A549 (cell line): ENCODE results near the gene EIF4G3. TPM values are rescaled to one million over a fixed set of nuclear protein-coding genes. Genes with fewer than 3 reads are reported as not detected.
A peak's percentile ranks its signal among the peaks of the same experiment; 100 is the strongest.

Source experiments
- ATAC-seq, 2 experiments: fragments of 200-7000 bp in 1 of 2; fragments of >200 bp in 1 of 2; cut with Nextera tagmentation in 1 of 2; cut with Tn5 transposase in 1 of 2; 3 replicates each; pipeline versions ENCODE4 v1.8.0 to v1.9.1; 2018 to 2020; ENCODE audit warnings: mild to moderate bottlenecking in 1 of 2, moderate library complexity in 1 of 2
- CTCF ChIA-PET: fragments of 300-600 bp; sonication (Branson Sonifier 250); formaldehyde crosslinking; extraction: SDS; loops from one replicate; lab custom pipeline; 2021; ENCODE audit warnings: antibody characterized with exemption, inconsistent platforms; lab: Yijun Ruan, JAX
- POLR2A ChIA-PET: fragments of 350-600 bp; formaldehyde crosslinking; extraction: SDS; loops from one replicate; lab custom pipeline; 2021; ENCODE audit warnings: antibody characterized with exemption, inconsistent platforms; lab: Yijun Ruan, JAX
- DNase-seq, 2 experiments: peaks; one replicate each; pipeline versions ENCODE4 v3.0.0 to v3.0.0-alpha.2; 2011 to 2016; ENCODE audit warnings: low read depth in 1 of 2, low spot score in 1 of 2
- FAIRE-seq: peaks from 2 replicates; lab custom pipeline; 2011; peaks lifted over from hg19 to GRCh38; lab: Jason Lieb, UNC
- H3K27ac ChIP-seq, 2 experiments: fragments of >200 bp; sonication (Bioruptor Twin); formaldehyde crosslinking; 3 replicates each; pipeline ENCODE4 v1.5.1; 2016 to 2017
- H3K4me1 ChIP-seq: fragments of >200 bp; sonication (Bioruptor Twin); formaldehyde crosslinking; 3 replicates; pipeline ENCODE4 v1.6.1; 2016
- H3K4me2 ChIP-seq: fragments of >200 bp; sonication (Bioruptor Twin); formaldehyde crosslinking; 3 replicates; pipeline ENCODE4 v1.6.1; 2016
- H3K4me3 ChIP-seq: fragments of >200 bp; sonication (Bioruptor Twin); formaldehyde crosslinking; 3 replicates; pipeline ENCODE4 v1.5.1; 2016
- H3K9me3 ChIP-seq: fragments of >200 bp; sonication (Bioruptor Twin); formaldehyde crosslinking; 3 replicates; pipeline ENCODE4 v1.6.1; 2016
- BHLHE40 ChIP-seq: IDR thresholded peaks from 2 replicates; pipeline ENCODE4 v1.6.1; 2012; ENCODE audit warnings: low read depth, low read length, inconsistent platforms
- CBX2 ChIP-seq: fragments of 200-600 bp; sonication (generic); IDR thresholded peaks from 2 replicates; pipeline ENCODE4 v1.6.1; 2016; ENCODE audit warnings: low read depth, mild to moderate bottlenecking, borderline replicate concordance
- CBX8 ChIP-seq: fragments of 200-600 bp; sonication (generic); IDR thresholded peaks from 2 replicates; pipeline ENCODE4 v1.6.1; 2016
- CHD2 ChIP-seq: fragments of 150-350 bp; IDR thresholded peaks from 2 replicates; pipeline ENCODE4 v1.6.1; 2014; ENCODE audit warnings: low read length; ENCODE audit not compliant: partially characterized antibody
- FOSB ChIP-seq: fragments of 250-450 bp; sonication (Bioruptor Pico); IDR thresholded peaks from 2 replicates; pipeline ENCODE4 v1.5.0; 2020; ENCODE audit warnings: mild to moderate bottlenecking, moderate library complexity
- GATA3 ChIP-seq: IDR thresholded peaks from 2 replicates; pipeline ENCODE4 v1.6.1; 2012; ENCODE audit warnings: borderline replicate concordance
- HOXA7 ChIP-seq: fragments of 250-450 bp; sonication (Bioruptor Pico); IDR thresholded peaks from 2 replicates; pipeline ENCODE4 v1.5.0; 2020; ENCODE audit warnings: mild to moderate bottlenecking, moderate library complexity
- HOXB13 ChIP-seq: fragments of 250-450 bp; sonication (Bioruptor Pico); IDR thresholded peaks from 2 replicates; pipeline ENCODE4 v1.5.0; 2020; ENCODE audit warnings: low read depth, mild to moderate bottlenecking, moderate library complexity
- HOXB5 ChIP-seq: fragments of 250-450 bp; sonication (Bioruptor Pico); IDR thresholded peaks from 2 replicates; pipeline ENCODE4 v1.5.0; 2020; ENCODE audit warnings: mild to moderate bottlenecking, moderate library complexity
- KDM1A ChIP-seq: fragments of 200-600 bp; sonication (generic); IDR thresholded peaks from 2 replicates; pipeline ENCODE4 v1.6.1; 2016; ENCODE audit warnings: low read depth, mild to moderate bottlenecking
- MAFK ChIP-seq: fragments of 450-650 bp; IDR thresholded peaks from 2 replicates; pipeline ENCODE4 v1.6.1; 2014; ENCODE audit not compliant: partially characterized antibody
- MAZ ChIP-seq: fragments of 150-350 bp; IDR thresholded peaks from 2 replicates; pipeline ENCODE4 v1.6.1; 2014; ENCODE audit warnings: antibody characterized with exemption, low read depth, low read length, borderline replicate concordance
- NPAS2 ChIP-seq: fragments of 250-450 bp; sonication (Bioruptor Pico); IDR thresholded peaks from 2 replicates; pipeline ENCODE4 v1.8.0; 2022; ENCODE audit warnings: mild to moderate bottlenecking, moderate library complexity, borderline replicate concordance
- NR3C1 ChIP-seq: fragments of >200 bp; sonication (Bioruptor Twin); formaldehyde crosslinking; IDR thresholded peaks from 3 replicates; pipeline ENCODE4 v1.6.1; 2017
- PHF8 ChIP-seq: fragments of 200-600 bp; sonication (generic); IDR thresholded peaks from 2 replicates; pipeline ENCODE4 v1.6.1; 2016; ENCODE audit warnings: low read depth, mild to moderate bottlenecking, antibody characterized with exemption, moderate library complexity, borderline replicate concordance
- RARB ChIP-seq: fragments of 250-450 bp; sonication (Bioruptor Pico); IDR thresholded peaks from 2 replicates; pipeline ENCODE4 v1.8.0; 2021; ENCODE audit warnings: mild to moderate bottlenecking, moderate library complexity
- RCOR1 ChIP-seq: fragments of 150-350 bp; IDR thresholded peaks from 2 replicates; pipeline ENCODE4 v1.6.1; 2014; ENCODE audit warnings: antibody characterized with exemption, low read length, low read depth
- SMC3 ChIP-seq: fragments of >200 bp; sonication (Bioruptor Twin); formaldehyde crosslinking; IDR thresholded peaks from 3 replicates; pipeline ENCODE4 v1.6.1; 2018; ENCODE audit warnings: inconsistent platforms
- TFCP2L1 ChIP-seq: fragments of 250-450 bp; sonication (Bioruptor Pico); IDR thresholded peaks from 2 replicates; pipeline ENCODE4 v1.5.0; 2021; ENCODE audit warnings: mild to moderate bottlenecking
- WGBS: methylation state at CpG from one replicate; pipeline ENCODE4 v1.1.6; 2017; ENCODE audit errors: missing lambda C conversion rate; 5-methylcytosine and 5-hydroxymethylcytosine counted together
- polyA plus RNA-seq, 4 experiments: library from polyadenylated mRNA; depleted of rRNA in 3 of 4; stranded (reverse); fragments of >200 nt; fragmentation: RNase III in 1 of 4; extraction: RNeasy Plus Mini Kit Qiagen cat#74134 plus additional on column Dnase treatment in 1 of 4; gene quantifications; 2 replicates in 3 of 4; 3 replicates in 1 of 4; pipeline ENCODE4 v1.2.3, GENCODE V29; 2011 to 2017
- TF ChIP-seq, protein P1 (sequence below): fragments of 150-350 bp; IDR thresholded peaks from 2 replicates; pipeline ENCODE4 v1.6.1; 2014; ENCODE audit warnings: low read depth, mild to moderate bottlenecking, low read length
- TF ChIP-seq, protein P2 (sequence below): fragments of 200-600 bp; sonication (generic); IDR thresholded peaks from 2 replicates; pipeline ENCODE4 v1.6.1; 2016; ENCODE audit warnings: antibody characterized with exemption, mild to moderate bottlenecking, moderate library complexity
- TF ChIP-seq, protein P3 (sequence below): IDR thresholded peaks from 2 replicates; pipeline ENCODE4 v1.6.1; 2012
- TF ChIP-seq, protein P4 (sequence below): fragments of >200 bp; sonication (Bioruptor Twin); formaldehyde crosslinking; IDR thresholded peaks from 2 replicates; pipeline ENCODE4 v1.6.1; 2016
- TF ChIP-seq, protein P5 (sequence below): fragments of >200 bp; sonication (Bioruptor Twin); formaldehyde crosslinking; IDR thresholded peaks from 3 replicates; pipeline ENCODE4 v1.6.1; 2016

Gene EIF4G3
- polyA plus RNA-seq, 2 of the 4 experiments (the other 2 are of a cell fraction): 25.0 to 51.3 TPM

DNA sequence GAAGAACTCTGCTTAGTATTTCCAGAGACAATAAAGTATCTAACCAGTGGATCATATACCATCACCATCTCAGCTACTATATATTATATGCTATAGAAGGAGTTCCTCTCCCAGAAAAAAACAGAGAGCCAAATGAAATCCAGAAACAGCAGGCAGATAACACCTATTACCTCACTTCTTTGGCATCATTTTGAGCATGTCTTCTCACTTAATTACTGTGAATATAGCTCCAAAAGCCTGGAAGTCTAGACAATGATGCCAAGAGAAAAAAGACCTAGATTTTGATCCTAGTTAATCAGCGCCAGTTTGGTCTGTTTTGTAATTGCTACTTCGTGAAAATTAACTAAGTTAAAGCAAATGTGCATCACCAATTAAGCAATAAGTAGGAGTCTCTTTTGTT, 131.3 kb downstream of the EIF4G3 start:
- Histone ChIP-seq H3K4me3 (no peak overlapping the region), H3K4me2 (no peak overlapping the region), H3K27ac (no peak overlapping the region), H3K4me1 (0 out of 3 replicates have a peak, but pooled peaks cover 6% of the 10 kb centered on the region), H3K9me3 (no peaks in the 10 kb centered on the region)
- ATAC-seq: no peak
- no peak for FAIRE-seq
- ChIA-PET CTCF (no interaction called here), POLR2A (interaction anchor here (1.1 kb wide), 1 partner anchor 10 kb away, joined by 3 read pairs; no protein-coding TSS in a partner anchor)
- DNase-seq: no peak
- 84% methylated on average over 2 of the region's 2 CpGs for WGBS
- TF ChIP-seq CBX8: no peak
- TF ChIP-seq FOSB: no peak
- TF ChIP-seq, protein P1, sequence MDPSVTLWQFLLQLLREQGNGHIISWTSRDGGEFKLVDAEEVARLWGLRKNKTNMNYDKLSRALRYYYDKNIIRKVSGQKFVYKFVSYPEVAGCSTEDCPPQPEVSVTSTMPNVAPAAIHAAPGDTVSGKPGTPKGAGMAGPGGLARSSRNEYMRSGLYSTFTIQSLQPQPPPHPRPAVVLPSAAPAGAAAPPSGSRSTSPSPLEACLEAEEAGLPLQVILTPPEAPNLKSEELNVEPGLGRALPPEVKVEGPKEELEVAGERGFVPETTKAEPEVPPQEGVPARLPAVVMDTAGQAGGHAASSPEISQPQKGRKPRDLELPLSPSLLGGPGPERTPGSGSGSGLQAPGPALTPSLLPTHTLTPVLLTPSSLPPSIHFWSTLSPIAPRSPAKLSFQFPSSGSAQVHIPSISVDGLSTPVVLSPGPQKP: no peak
- TF ChIP-seq GATA3: no peak
- TF ChIP-seq PHF8: no peak
- no peak for TF ChIP-seq NPAS2
- TF ChIP-seq, protein P2, sequence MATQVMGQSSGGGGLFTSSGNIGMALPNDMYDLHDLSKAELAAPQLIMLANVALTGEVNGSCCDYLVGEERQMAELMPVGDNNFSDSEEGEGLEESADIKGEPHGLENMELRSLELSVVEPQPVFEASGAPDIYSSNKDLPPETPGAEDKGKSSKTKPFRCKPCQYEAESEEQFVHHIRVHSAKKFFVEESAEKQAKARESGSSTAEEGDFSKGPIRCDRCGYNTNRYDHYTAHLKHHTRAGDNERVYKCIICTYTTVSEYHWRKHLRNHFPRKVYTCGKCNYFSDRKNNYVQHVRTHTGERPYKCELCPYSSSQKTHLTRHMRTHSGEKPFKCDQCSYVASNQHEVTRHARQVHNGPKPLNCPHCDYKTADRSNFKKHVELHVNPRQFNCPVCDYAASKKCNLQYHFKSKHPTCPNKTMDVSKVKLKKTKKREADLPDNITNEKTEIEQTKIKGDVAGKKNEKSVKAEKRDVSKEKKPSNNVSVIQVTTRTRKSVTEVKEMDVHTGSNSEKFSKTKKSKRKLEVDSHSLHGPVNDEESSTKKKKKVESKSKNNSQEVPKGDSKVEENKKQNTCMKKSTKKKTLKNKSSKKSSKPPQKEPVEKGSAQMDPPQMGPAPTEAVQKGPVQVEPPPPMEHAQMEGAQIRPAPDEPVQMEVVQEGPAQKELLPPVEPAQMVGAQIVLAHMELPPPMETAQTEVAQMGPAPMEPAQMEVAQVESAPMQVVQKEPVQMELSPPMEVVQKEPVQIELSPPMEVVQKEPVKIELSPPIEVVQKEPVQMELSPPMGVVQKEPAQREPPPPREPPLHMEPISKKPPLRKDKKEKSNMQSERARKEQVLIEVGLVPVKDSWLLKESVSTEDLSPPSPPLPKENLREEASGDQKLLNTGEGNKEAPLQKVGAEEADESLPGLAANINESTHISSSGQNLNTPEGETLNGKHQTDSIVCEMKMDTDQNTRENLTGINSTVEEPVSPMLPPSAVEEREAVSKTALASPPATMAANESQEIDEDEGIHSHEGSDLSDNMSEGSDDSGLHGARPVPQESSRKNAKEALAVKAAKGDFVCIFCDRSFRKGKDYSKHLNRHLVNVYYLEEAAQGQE: no peak
- no peak for TF ChIP-seq RARB
- TF ChIP-seq SMC3: no peak
- TF ChIP-seq, protein P3, sequence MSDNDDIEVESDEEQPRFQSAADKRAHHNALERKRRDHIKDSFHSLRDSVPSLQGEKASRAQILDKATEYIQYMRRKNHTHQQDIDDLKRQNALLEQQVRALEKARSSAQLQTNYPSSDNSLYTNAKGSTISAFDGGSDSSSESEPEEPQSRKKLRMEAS: no peak
- TF ChIP-seq, protein P4, sequence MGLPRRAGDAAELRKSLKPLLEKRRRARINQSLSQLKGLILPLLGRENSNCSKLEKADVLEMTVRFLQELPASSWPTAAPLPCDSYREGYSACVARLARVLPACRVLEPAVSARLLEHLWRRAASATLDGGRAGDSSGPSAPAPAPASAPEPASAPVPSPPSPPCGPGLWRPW: no peak
- no peak for TF ChIP-seq CHD2
- no peak for TF ChIP-seq CBX2
- TF ChIP-seq RCOR1: no peak
- no peak for TF ChIP-seq TFCP2L1 (CRISPR knock-in tag)
- no peak for TF ChIP-seq BHLHE40
- TF ChIP-seq HOXB13: no peak
- TF ChIP-seq HOXB5 (CRISPR knock-in tag): no peak
- no peak for TF ChIP-seq HOXA7 (CRISPR knock-in tag)

DNA sequence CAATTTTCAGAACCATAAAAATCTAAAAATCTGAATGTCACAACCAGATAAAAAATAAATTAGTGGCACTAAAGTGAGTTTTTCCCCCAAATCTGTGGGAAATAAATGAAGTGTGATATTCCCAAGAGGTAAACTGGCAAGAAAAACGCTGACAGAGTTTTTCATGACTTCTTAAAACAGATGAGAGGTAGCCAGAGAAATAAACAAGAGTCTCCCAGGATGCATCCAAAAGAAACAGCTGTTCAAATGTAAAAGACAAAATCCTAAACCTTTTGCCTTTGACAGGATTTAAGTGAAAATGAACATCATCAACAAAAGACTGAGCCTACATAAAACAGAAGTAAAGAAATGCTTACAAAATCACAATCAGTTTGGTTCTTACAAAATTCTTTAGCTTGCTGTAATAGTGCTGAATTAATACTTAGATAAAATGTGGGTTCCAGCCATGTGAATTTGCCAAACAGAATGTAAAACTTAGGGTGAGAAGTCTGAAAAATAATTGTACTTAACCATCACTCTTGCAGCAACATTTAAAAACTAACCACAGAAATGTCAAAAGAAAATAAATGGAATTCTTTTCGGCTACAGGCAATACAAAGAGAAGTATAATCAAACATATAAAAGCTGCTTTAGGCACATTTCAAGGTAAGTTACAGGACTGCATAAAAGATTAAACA, 133.6 kb downstream of the EIF4G3 start:
- FAIRE-seq (no peak), DNase-seq (no peak), ATAC-seq (no peak)
- POLR2A ChIA-PET: no interaction called here
- H3K27ac ChIP-seq: no peak overlapping the region
- CTCF ChIA-PET: no interaction called here
- TF ChIP-seq MAZ (no peak), MAFK (peak; percentile 20), NR3C1 (no peak), KDM1A (no peak)
- TF ChIP-seq, protein P5, sequence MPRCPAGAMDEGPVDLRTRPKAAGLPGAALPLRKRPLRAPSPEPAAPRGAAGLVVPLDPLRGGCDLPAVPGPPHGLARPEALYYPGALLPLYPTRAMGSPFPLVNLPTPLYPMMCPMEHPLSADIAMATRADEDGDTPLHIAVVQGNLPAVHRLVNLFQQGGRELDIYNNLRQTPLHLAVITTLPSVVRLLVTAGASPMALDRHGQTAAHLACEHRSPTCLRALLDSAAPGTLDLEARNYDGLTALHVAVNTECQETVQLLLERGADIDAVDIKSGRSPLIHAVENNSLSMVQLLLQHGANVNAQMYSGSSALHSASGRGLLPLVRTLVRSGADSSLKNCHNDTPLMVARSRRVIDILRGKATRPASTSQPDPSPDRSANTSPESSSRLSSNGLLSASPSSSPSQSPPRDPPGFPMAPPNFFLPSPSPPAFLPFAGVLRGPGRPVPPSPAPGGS: no peak
- no peak overlapping the region for H3K4me2 ChIP-seq
- no peak overlapping the region for H3K4me3 ChIP-seq
- H3K4me1 ChIP-seq: 0 out of 3 replicates have a peak, but pooled peaks cover 6% of the 10 kb centered on the region
- 43% methylated on average over 2 of the region's 2 CpGs for WGBS
- H3K9me3 ChIP-seq: no peaks in the 10 kb centered on the region
